ENCODE results near the gene KNL1. TPM values are rescaled to one million over a fixed set of nuclear protein-coding genes. Genes with fewer than 3 reads are reported as not detected.

KNL1 gene
- total and polyA plus RNA-seq, 2 of the 8 experiments (the other 6 are each of a cell fraction or from before 2014, with no cell fraction given): 4.4 to 22.5 TPM

DNA sequence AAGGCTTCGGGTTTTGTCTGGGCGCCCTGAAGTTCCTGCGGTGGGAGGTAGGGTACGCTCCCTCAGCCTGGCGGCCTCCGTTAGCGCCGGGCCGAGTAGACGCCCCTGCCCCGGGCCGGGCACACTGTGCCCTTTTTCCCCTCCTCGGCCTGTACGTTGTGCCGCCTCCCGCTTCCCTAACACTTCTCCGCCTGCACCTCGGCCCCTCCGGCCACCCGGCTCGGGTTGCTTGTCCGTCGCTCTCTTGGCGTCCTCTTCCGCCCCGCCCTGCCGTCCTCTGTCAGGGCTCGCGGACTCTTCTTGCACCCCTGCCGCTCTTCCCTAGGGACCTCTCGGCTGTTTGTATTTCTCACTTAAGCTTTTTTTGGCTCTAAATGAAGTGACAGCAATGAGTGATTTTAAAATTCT lies 384 bp downstream of the KNL1 start (continued):
- 0 out of 2 replicates have a peak, but pooled peaks have one; percentile 14 for TF ChIP-seq POLR2AphosphoS5 (IDR thresholded peaks at IDR 0.05; ENCODE audit: low read depth, low read length)

Measured in H1 (cell line).